NCI-H1105 (cell line): ENCODE results near the gene GPR176.

ENCODE experiments used
- DNase-seq: peaks from one replicate; lab custom pipeline; 2025; lab: John Stamatoyannopoulos, UW

GPR176 gene

DNA sequence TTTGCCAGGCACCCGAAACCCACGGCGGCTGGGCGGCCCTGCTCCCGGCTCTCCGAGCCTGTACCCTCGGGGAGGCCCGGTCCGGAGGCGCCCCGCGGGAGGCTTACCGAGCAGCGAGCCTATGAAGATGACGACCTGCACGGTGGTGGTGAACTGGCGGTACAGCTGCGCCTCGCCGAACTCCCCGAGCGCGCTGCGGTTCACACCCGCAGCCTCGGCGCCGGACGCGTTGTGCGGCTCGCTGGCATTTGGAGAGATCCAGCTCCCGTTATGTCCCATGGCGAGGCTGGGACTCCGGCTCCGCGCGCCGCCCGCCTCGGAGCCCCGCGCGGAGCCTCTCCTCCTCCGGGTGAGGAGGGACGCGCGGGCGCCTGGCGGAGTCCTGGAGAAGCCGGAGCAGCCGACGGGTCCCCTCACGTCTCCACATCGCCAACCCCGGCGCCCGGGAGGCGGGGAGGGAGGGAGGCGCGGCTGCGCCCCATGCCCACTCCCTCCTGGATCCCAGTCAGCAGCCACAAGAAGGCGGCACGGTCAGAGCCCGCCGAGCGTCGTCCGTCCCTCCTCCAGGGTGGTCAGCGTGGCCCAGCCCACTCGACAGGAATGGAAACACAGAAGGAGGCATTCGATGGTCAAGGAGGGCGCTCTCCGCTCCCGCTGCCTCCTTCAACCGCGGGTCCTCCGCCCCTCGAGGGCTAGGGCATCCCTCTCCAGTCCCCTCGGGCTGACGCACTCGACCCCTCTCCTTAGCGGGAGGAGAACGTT lies at the start of gene GPR176:
GPR176 (minus strand) TSS at position 519 of the 762 bp plus-strand sequence; CDS start at position 279, 240 bp downstream.
- no peak for DNase-seq

DNA sequence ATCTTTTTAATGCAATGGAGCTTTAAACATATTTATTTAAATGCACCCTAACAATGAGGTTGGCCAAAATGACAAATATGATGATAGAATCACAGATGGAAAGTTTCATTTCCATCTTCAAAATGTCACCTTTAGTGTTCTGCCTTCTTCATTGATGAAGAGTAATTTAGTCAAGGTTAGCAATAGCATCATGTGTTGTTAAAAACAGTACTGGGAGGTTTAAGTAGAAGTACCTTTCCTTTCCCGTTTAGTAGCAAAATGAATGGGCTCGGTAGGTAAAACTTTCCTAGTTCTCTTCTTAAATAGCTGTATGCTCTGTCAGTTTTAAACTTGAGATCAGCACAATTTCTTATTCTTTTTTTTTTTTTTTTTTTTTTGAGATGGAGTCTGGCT lies 48.9 kb upstream of the GPR176 start:
- DNase-seq = no peak

GRCh38 chr15:39968273-39969001 lies 48.4 kb upstream of the GPR176 start:
- DNase-seq = no peak

GRCh38 chr15:39966521-39966920 lies 46.5 kb upstream of the GPR176 start:
- DNase-seq = no peak

DNA sequence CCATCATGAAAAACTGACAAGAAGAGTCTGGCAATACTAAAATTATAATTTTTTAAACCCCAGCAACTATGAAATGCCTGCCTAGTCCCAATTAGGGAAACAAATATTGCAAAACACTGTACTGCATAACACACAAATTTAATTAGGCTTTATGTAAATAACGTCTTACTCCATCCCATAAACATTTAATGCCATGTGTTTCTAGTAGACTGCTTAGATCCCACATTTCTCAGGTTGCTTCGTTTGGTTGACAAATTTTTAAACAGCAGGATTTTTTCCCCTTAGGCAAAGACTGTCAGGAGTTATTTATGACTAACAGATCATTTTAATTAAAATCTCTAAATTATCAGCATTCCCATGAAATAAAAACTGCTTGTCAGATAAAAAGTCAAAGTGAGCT lies 43.7 kb upstream of the GPR176 start:
- DNase-seq = no peak

- DNase-seq = no peak
These were observed 41.0 kb upstream of the GPR176 start for GRCh38 chr15:39961051-39961450.

DNA sequence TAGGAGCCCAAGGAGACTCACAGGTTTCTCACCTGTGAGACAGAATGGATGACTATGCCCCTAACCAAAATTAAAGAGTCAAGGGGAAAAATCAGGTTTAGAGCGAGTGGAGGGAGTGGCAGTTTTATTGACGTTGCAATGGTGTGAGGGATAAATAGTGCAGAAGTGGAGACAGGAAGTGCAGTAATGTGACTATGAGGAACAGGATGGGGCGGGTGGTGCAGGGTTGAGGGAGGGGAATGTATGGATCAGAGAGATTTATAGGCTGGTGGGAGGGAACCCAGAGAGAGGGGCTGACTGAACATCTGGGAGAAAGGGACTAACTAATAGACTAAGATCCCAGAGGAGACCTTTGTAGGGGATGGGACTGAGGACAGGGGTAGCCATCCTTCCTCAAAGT lies 40.3 kb upstream of the GPR176 start:
- DNase-seq = no peak

- no peak for DNase-seq
These were observed 39.3 kb upstream of the GPR176 start for GRCh38 chr15:39959411-39959810.

GRCh38 chr15:39957481-39957880 lies 37.4 kb upstream of the GPR176 start:
- DNase-seq = no peak

- no peak for DNase-seq
These were observed 33.5 kb upstream of the GPR176 start for GRCh38 chr15:39953521-39953920.

- no peak for DNase-seq
These were observed 31.5 kb upstream of the GPR176 start for GRCh38 chr15:39951561-39951960.

DNA sequence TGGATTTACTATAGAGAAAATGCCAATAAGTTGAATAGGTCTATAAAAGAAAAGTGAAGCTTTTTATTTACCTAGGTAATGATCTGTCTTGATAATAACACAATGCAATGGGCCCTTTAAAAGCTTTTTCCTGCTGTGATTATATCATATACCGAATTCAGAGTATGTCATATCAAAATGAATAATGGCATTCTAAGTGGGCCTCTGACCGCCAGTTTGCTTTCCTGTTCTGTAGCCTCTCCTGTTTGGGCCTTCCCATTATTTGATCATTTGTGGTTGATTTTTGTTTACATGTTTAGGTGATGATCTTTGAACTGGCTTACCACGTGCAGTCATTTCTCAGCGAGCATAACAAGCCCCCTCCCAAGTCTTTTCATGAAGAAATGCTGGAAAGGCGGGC lies 28.8 kb upstream of the GPR176 start:
- DNase-seq = no peak

DNA sequence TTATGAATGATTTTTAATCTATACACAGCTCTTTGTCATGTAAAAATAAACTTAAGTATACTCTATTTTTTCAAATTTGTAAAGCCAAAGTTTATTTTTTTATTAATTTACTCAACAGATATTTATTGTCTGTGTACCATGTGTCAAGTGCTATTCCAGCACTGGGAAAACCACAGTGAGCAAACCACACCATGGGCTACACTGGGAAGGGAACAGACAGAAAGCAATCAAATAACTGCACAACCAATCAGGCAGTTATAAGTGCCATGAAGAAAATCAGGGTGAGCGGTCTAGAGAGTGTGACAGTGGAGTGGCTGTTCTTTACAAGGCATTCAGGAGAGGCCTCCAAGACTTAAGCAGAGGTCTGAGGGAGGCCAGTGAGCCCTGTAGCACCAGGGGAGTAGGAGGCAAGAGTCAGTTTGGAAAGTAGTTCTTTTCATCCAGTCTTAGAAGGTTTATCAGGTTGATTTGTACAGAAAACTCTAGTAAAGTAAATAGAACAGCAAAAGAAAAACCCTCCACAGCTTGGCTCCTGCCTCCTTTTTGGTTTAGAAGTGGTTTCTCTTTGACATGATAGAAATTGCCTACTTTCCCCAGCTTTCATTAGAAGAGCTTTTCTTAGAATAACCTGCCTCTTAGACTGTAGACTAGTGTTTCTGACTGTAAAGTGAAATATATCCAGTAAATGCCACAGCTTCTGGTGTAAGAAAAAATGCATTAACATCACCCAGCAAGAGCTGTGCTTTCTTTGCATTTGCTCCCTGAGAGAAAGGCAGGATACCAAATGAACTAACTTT lies 27.5 kb upstream of the GPR176 start:
- DNase-seq = no peak

GRCh38 chr15:39946862-39947261 lies 26.8 kb upstream of the GPR176 start:
- no peak for DNase-seq

GRCh38 chr15:39944726-39945125 lies 24.7 kb upstream of the GPR176 start:
- DNase-seq = no peak

DNA sequence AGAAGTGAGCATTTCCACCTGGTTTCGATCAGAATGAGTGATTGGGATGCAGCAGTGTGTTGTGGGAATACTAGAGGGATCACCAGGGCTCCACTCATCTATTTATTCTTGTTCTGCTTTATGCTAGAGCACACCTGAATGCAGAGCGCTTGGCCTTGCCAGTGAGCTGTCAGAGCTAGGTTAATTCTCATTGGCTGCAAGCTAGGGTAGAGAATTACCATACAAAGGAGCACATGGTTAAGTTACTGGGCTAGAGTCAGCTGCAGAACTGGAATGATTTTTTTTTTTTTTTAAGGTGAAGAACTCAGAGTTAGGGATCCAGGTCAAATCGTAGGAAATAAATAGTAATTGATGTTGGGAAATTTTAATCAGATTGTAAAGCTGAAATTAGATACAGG lies 22.7 kb upstream of the GPR176 start:
- no peak for DNase-seq

GRCh38 chr15:39942101-39942752 lies 22.2 kb upstream of the GPR176 start:
- no peak for DNase-seq

- DNase-seq = no peak
These were observed 19.7 kb upstream of the GPR176 start for GRCh38 chr15:39939487-39940452.

- no peak for DNase-seq
These were observed 17.6 kb upstream of the GPR176 start for GRCh38 chr15:39937696-39938095.

DNA sequence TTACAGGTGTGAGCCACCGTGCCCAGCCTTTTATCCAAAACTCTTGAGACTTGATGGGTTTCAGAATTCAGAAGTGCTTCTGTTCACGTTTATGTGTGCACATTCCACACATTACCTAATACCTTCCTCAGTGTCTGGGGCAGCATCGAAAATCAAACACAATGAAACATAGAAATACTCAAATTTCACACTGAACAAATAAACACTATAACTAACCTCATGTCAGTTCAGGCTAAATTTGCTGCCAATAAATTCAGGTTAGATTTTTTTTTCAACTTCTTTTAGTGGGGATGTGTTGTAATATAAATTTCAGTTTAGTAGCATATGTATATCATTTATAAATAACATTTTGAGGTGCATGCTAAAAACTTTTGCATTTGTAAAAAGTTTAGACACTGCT lies 16.6 kb upstream of the GPR176 start:
- DNase-seq = no peak

- no peak for DNase-seq
These were observed 16.1 kb upstream of the GPR176 start for GRCh38 chr15:39936187-39936586.
